ENCODE measurements around the gene PLEKHF1.
A peak's percentile ranks its signal among the peaks of the same experiment; 100 is the strongest.

PLEKHF1 gene

GRCh38 chr19:29671393-29672160 lies 6.3 kb downstream of the PLEKHF1 start:
- no peak for DNase-seq (ENCODE audit: low read depth)
- H3K4me3 ChIP-seq (ENCODE audit: low read length): no peak overlapping the region
- TF ChIP-seq CTCF (conservative IDR thresholded peaks at IDR 0.05; ENCODE audit: low read length): 0 out of 2 replicates have a peak, but pooled peaks have one; percentile 9

- DNase-seq (ENCODE audit: low read depth): no peak
- no peak for TF ChIP-seq CTCF (conservative IDR thresholded peaks at IDR 0.05; ENCODE audit: low read length)
- no peak overlapping the region for H3K4me3 ChIP-seq (ENCODE audit: low read length)
These were observed 7.2 kb downstream of the PLEKHF1 start for GRCh38 chr19:29672319-29672932.

- no peak for TF ChIP-seq CTCF (conservative IDR thresholded peaks at IDR 0.05; ENCODE audit: low read length)
- DNase-seq (ENCODE audit: low read depth): no peak
- H3K4me3 ChIP-seq (ENCODE audit: low read length): no peak overlapping the region
These were observed 7.7 kb downstream of the PLEKHF1 start for GRCh38 chr19:29672933-29673336.

- no peak for TF ChIP-seq CTCF (conservative IDR thresholded peaks at IDR 0.05; ENCODE audit: low read length)
- no peak overlapping the region for H3K4me3 ChIP-seq (ENCODE audit: low read length)
- DNase-seq (ENCODE audit: low read depth): no peak
These were observed 8.4 kb downstream of the PLEKHF1 start for GRCh38 chr19:29673451-29674371.

- no peak overlapping the region for H3K4me3 ChIP-seq (ENCODE audit: low read length)
- no peak for TF ChIP-seq CTCF (conservative IDR thresholded peaks at IDR 0.05; ENCODE audit: low read length)
- no peak for DNase-seq (ENCODE audit: low read depth)
These were observed 9.3 kb downstream of the PLEKHF1 start for GRCh38 chr19:29674374-29675119.

- DNase-seq (ENCODE audit: low read depth): no peak
- TF ChIP-seq CTCF (conservative IDR thresholded peaks at IDR 0.05; ENCODE audit: low read length): no peak
- H3K4me3 ChIP-seq (ENCODE audit: low read length): no peak overlapping the region
These were observed 9.9 kb downstream of the PLEKHF1 start for GRCh38 chr19:29675120-29675649.

Data from AG10803 (cell line).